Suppressor macrophage treated with lipopolysaccharide for 1 hour (primary cell): ENCODE results near the gene TYRP1.

Experiments used
- DNase-seq, 3 donors: peaks; one replicate each; pipeline ENCODE4 v3.0.0-alpha.2; 2020 to 2022

Gene TYRP1

GRCh38 chr9:12697719-12698118, 4.5 kb downstream of the TYRP1 start:
- peak in 2 of 3 donors; percentile 20 to 21 for DNase-seq

- DNase-seq, result peak in 1 of 3 donors; percentile 12
Observed at GRCh38 chr9:12698266-12698665, 5.1 kb downstream of the TYRP1 start.

DNA sequence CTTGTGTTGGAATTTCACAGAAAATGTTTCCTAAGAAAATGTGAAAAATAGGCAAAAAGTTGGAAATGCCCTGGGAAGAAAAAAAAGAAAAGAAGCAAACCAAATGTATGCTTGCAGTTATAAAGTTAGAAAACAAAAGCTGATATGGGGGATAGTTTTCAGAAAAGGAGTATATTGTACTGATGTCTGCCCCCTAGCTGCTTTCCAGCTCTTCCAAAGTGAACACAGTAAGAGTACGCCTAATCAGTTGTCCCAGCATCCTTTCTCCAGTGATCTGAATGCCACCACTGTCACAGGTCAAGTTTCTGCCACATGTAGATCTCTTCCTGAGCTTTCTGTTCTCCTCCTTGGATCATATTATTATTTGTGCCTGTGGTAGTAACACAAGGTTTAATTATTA, 5.8 kb downstream of the TYRP1 start:
- no peak for DNase-seq

- no peak for DNase-seq
Observed at GRCh38 chr9:12699529-12699928, 6.3 kb downstream of the TYRP1 start.

DNA sequence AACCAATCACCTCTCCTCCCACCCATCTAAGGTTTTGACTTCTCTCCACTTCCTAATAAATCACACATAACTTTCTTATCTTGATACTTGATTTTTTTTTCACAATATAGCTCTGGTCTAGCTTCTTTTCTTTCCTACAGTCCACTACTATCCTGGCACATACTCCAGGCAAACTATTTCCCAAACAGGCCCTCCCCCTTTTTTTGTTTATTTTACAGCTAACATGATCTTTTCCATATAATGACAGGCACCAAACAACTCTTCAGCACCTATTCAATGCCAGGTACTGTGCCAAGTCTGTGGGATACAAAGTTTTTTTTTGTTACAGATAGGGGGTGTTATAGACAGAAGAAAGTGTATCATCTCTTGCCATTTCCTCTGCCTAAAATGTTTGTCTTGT, 7.9 kb downstream of the TYRP1 start:
- no peak for DNase-seq

DNA sequence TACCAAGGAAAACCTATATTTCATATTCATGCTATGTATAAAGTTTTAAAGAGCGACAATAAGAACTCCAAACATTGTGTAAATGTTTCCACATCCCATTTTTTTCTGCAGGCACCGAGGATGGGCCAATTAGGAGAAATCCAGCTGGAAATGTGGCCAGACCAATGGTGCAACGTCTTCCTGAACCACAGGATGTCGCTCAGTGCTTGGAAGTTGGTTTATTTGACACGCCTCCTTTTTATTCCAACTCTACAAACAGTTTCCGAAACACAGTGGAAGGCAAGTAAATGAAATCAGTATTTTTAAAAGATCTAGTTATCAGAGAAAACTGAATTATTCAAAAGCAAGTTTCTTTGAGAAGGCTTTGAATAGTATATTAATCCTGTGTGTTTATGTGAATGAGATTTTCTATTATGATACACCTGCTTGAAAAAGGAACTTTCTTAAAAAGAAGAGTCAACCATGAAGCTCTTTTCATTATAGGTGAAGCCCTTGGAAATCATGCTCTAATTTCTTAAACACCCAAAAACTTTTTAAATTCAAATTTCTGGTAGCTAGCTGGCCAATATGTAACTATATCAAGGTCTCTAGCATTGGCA, 9.1 kb downstream of the TYRP1 start:
- no peak for DNase-seq

DNA sequence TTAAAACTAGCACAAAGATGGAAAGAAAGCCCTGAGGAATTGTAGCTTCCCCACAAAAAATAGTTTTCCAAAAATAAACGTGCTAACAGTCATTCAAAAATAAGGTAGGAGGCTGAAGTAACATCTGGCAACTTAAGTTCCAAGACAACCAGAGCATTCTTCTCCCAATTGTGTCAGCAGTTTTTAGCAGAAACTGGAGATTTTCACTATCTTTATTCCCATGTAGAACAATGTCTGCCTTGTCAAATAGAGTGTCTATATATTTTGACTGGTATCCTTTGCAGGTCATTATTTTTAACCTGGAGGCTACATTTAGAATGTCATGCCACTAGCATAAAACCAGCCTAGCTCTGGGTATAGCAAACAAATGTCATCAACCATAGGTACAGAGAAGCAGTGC, 10.8 kb downstream of the TYRP1 start:
- no peak for DNase-seq

- DNase-seq, result no peak
Observed at GRCh38 chr9:12705738-12706391, 12.7 kb downstream of the TYRP1 start.

DNA sequence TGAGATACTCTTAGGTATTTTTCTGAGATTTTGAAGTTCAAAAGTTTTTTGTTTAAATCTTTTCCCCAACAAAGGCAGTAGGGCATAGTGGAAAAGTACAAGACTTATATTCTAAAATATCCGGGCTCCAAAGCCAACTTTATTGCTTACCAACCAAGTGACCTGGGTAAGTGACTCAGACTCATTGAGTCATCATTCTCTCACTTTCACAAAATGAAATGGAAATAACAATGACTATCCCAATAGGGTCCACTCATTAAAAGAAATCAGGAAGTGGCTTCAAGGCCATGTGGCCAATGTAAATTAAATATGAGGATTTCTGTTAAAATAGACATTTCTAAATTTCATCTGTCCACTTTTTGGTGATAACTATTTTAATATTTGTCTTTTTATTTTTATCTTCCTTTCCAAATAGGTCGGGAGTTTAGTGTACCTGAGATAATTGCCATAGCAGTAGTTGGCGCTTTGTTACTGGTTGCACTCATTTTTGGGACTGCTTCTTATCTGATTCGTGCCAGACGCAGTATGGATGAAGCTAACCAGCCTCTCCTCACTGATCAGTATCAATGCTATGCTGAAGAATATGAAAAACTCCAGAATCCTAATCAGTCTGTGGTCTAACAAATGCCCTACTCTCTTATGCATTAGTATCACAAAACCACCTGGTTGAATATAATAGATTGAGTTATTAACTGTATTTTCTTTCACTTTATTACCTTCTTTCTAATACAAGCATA, 15.5 kb downstream of the TYRP1 start:
- peak in 2 of 3 donors; percentile 22 to 32 for DNase-seq

GRCh38 chr9:12712532-12712931, 19.3 kb downstream of the TYRP1 start:
- DNase-seq, result no peak

DNA sequence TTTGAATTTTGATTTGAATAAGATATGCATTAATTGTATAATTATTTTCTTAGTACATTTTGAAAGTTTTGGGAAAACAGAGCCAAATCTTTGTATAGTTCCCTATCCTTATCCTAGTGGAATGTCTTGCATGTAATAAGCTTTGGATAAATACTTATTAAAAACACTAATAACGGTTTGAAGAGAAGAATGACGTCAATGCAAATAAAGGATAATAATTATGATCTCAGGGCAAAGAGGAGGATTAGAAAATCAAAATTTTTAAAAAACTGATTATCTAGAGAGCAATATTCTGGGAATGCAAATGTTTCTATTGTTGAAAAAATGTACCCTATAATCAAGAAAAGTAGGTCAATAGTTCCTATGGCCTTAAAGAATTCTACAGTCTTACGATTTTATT, 22.1 kb downstream of the TYRP1 start:
- no peak for DNase-seq

DNA sequence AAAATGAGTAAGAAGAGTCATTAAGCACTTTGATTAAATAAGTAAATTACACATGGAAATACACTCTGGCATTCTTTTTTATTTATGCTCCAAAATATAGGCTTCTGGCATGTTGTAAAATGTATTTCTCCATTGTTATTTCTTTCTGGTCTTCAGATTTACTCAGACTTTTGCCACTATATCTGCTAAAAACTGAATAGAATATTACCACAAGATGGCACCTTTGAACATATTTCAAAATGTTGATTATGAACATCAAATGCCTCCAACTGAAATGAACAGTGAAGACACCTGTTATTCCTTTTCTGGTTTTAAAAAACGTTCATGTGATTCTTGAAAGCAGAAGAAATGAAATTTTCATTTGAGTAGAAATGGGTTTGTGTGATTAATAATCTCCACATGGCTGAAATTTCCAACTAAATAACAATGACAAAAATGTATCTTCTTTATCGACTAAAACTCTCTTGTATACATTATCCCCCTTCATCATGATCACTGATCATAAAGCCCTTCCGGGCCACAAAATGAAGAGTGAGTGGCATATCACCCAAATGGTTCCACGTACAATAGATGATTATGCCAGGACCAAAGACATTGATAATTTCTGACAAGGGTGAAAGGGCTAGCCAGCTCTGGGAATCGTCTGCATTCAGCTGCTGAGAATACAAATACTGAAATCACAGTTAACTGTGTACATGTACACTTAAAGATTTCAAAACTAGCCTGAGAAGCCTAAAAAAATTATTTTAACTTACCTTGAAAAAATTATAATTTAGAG, 23.8 kb downstream of the TYRP1 start:
- DNase-seq, result no peak

GRCh38 chr9:12717907-12718306, 24.7 kb downstream of the TYRP1 start:
- no peak for DNase-seq

DNA sequence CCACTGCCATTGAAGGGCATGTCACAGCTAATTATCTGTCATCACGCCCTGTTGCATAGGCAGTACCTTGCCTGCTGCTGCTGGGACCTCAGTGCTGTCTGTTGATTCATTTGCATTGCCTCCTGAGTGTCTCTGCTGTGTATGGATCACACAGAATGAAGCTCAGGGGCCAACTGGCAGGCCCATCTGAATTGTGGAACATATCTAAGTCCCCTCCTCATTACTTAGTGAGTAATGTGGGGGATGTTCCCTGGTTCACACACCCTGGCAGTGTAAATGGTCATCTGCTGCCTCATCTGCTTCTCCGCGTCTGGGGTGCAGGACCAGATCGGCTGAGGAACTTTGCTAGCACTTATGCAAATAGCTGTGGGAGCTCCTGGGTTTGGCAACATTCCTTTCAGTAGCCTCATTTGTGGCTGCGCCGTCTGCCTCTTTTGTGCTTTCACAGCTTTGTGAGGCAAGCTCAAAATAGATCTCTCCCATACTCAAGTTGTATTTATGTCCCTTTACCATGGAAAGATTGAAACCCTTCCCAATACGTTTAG, 25.4 kb downstream of the TYRP1 start:
- no peak for DNase-seq

DNA sequence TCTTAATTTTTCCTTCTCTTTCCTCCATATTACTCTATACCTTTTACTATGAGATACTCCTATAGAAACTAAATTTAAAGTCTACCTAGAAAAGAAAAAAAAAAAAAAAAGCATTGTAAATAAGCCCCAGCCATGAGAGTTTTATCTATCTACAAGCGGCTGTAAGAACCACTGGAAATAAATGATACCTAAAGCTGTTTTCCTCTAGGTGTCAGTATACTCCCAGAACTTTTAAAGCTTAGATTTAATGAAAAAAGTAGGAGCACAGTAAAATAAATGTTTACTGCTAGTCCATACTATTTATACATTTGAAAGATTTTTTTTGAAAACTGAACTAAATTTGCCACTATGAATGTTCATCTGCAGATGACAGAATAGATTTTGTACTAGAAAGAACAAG, 26.2 kb downstream of the TYRP1 start:
- no peak for DNase-seq

GRCh38 chr9:12720551-12720950, 27.4 kb downstream of the TYRP1 start:
- DNase-seq, result no peak

DNA sequence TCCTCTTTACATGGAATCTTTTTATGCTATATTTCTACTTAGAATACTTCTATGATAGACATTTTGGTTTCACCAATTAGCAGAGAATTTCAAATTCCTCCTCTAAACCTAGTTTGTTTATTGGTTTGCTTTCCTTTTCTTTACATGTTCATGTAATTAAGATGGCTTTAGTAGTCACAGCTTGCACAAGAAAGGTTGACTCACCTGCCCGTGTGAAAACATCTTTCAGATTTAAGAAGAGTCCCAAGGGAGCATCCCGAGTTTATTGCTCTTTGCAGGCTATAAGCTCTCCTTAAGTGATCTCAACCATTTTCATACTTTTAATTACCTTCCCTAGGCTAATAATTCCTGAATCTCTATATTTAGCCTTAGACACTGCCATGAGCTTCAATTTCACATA, 28.9 kb downstream of the TYRP1 start:
- no peak for DNase-seq

GRCh38 chr9:12723409-12724028, 30.3 kb downstream of the TYRP1 start:
- no peak for DNase-seq

DNA sequence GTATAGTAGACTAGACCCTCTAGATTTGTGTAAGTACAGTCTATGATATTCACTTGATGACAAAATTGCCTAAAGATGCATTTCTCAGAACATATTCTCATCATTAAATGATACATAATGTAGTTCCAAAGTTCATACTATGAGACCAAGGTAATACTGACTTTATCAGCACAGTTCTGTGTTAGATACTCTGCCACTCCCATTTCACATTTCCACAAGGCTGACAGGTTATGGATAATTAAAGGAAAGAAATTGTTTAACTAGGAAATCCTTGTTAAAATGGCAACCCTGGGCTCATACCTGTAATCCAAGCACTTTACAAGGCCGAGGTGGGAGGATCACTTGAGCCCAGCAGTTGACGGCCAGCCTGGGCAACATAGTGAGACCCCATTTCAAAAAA, 33.6 kb downstream of the TYRP1 start:
- DNase-seq, result no peak

DNA sequence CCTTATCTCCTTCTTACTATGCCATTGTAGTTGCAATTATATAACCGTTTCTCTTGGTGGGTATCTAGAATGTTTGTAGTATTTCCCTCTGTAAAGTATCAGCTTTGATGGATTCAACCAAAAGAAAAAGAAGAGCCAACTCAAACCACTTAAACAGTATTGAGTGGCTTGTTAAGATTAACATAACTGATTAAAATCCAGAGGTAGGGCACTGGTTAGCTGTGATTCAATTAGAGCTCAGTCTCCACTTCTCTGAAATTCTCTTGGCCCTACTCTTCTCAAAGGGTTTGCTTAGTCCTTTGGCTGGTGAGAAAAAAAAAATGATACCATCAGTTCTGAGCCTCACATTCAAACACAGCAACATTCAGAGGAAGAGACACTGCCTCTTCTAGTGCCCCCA, 37.0 kb downstream of the TYRP1 start:
- no peak for DNase-seq

DNA sequence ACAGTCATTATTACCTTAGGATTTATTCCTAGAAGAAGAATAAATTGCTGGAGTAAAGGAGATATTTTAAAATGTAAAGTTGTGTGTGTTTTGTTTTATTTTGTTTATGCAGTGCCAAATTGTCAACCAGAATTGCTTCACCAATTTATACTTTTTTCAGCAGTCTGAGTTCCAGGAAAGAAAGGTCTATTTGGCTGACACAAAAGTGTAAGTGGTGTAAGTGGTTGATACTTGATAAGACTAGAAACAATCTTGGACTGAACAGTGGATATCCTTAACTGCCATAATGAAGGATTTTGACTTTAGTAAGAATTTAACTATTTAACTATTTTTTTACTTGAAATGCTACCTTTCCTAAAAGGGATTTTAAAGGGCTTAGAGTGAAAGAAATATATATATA, 37.7 kb downstream of the TYRP1 start:
- no peak for DNase-seq

DNA sequence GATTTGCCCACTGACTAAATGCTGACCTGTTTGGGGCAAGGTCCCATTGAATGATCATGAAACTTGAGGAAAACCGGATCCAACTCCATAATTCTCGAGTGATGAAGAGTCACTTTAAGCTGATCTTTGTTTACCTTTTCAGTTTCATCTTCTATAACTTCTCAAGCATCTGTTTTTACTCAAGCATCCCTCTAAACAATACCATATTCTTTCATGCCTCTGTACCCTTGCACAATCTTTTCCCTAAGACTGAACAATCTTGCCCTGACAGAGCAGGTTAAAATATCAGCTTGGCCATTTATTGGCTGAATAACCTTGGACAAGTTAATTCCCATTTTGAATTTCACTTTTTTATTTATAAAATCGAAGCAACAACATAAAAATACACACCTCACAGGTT, 39.8 kb downstream of the TYRP1 start:
- DNase-seq, result no peak

DNA sequence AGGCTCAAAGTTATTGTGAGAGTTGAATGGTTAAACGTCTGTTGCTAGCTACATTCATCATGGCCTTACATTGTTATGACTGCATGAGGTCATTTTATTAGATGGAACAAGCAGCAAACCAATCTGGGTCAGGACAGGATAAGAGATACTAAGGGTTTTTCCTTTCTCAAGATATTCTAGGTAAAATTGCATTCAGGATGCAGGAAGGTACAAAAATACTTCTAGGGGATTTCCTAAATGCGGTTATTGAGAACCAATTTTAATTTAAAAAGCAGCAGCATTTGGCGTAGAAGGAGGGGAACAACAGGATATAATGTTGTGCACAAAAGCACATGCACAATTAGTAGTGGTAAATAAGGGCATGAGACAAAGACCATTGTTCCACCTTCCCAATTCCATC, 42.5 kb downstream of the TYRP1 start:
- no peak for DNase-seq
